Measurements from ENCODE around the gene PTPRN2. TPM values are rescaled to one million over a fixed set of nuclear protein-coding genes. Genes with fewer than 3 reads are reported as not detected.

The PTPRN2 gene
- total and polyA plus RNA-seq, 2 of the 13 experiments (the other 11 are each of a cell fraction or from before 2014, with no cell fraction given), result 2.5 to 24.2 TPM

DNA sequence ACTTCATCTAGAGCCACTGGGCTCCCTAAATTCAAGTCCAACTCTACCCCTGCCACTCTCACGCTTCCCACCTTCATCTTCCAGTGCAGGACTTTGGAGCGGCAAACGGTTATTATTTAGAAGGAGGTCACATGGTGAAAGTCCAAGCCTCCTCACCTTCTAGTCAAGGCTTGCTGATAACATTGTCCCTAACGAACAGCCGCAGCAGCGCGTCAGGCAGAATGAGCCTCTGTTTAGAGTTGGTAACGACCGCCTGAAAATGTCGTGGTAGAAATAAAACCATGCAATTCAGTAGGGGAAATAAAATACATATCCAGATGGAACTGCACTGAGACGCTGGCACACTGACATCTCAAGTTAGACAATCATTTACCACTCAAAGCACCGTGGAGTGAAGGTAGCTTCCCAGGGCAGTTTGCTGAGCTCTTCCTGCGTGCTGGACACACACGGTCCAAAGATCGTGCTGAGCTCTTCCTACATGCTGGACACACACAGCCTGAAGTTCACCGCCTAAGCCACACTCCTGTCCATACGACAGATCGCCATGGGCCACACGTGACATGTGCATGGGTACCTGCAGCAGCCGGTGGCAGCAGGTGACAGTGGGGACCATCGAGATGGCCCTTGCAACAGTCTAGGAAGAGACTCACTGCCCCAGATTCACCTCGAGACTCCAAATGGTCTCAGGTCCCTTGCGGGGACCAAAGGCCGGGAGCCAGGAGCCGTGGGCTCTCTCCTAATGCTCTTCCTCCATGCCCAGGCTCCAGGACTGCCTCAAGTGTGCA lies 323.5 kb downstream of the PTPRN2 start (continued):
- TF ChIP-seq NCOR1 (IDR thresholded peaks at IDR 0.05; ENCODE audit: borderline replicate concordance, low read length) (peak; percentile 80; the same call in 1 of the 2 replicates), YY1 (IDR thresholded peaks at IDR 0.05; ENCODE audit: insufficient read depth, insufficient replicate concordance, low read depth, low read length) (peak; percentile 30), KDM1A (CRISPR knock-in tag; IDR thresholded peaks at IDR 0.05) (0 out of 2 replicates have a peak, but pooled peaks have one; percentile 24), ZNF614 (CRISPR knock-in tag; IDR thresholded peaks at IDR 0.05; ENCODE audit: borderline replicate concordance) (peak; percentile 65; the same call in 1 of the 2 replicates), MBNL3 (CRISPR knock-in tag; conservative IDR thresholded peaks at IDR 0.05) (no peak), TBX2 (CRISPR knock-in tag; IDR thresholded peaks at IDR 0.05; ENCODE audit: borderline replicate concordance) (peak; percentile 68), GZF1 (CRISPR knock-in tag; IDR thresholded peaks at IDR 0.05) (no peak), RELA (CRISPR knock-in tag; IDR thresholded peaks at IDR 0.05) (no peak), FOXA1 (IDR thresholded peaks at IDR 0.05) (no peak), FOXA1 (CRISPR knock-in tag; IDR thresholded peaks at IDR 0.05) (0 out of 2 replicates have a peak, but pooled peaks have one; percentile 34), MTF2 (CRISPR knock-in tag; IDR thresholded peaks at IDR 0.05; ENCODE audit: borderline replicate concordance) (no peak), SMARCE1 (IDR thresholded peaks at IDR 0.05; ENCODE audit: borderline replicate concordance) (no peak), CEBPB (IDR thresholded peaks at IDR 0.05; ENCODE audit: borderline replicate concordance, low read depth, low read length) (no peak), NFYB (CRISPR knock-in tag; IDR thresholded peaks at IDR 0.05) (no peak), HDAC1 (CRISPR knock-in tag; IDR thresholded peaks at IDR 0.05) (peak; percentile 78), ZNF337 (CRISPR knock-in tag; IDR thresholded peaks at IDR 0.05; ENCODE audit: borderline replicate concordance, low read depth) (0 out of 2 replicates have a peak, but pooled peaks have one; percentile 38), RFX3 (CRISPR knock-in tag; IDR thresholded peaks at IDR 0.05) (no peak), ZNF24 (IDR thresholded peaks at IDR 0.05) (no peak), MBD4 (IDR thresholded peaks at IDR 0.05; ENCODE audit: borderline replicate concordance, low read length) (no peak), ZNF564 (CRISPR knock-in tag; IDR thresholded peaks at IDR 0.05) (no peak), RNF2 (conservative IDR thresholded peaks at IDR 0.05; ENCODE audit: low read depth) (no peak), NFATC3 (CRISPR knock-in tag; IDR thresholded peaks at IDR 0.05) (no peak), SNAI1 (CRISPR knock-in tag; IDR thresholded peaks at IDR 0.05; ENCODE audit: borderline replicate concordance) (no peak), SP140L (CRISPR knock-in tag; IDR thresholded peaks at IDR 0.05; ENCODE audit: borderline replicate concordance) (no peak), ZBTB1 (CRISPR knock-in tag; IDR thresholded peaks at IDR 0.05; ENCODE audit: borderline replicate concordance) (no peak)
- TF ChIP-seq, protein P1, sequence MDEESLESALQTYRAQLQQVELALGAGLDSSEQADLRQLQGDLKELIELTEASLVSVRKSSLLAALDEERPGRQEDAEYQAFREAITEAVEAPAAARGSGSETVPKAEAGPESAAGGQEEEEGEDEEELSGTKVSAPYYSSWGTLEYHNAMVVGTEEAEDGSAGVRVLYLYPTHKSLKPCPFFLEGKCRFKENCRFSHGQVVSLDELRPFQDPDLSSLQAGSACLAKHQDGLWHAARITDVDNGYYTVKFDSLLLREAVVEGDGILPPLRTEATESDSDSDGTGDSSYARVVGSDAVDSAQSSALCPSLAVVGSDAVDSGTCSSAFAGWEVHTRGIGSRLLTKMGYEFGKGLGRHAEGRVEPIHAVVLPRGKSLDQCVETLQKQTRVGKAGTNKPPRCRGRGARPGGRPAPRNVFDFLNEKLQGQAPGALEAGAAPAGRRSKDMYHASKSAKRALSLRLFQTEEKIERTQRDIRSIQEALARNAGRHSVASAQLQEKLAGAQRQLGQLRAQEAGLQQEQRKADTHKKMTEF (CRISPR knock-in tag; IDR thresholded peaks at IDR 0.05), result peak; percentile 56
- TF ChIP-seq, protein P2, sequence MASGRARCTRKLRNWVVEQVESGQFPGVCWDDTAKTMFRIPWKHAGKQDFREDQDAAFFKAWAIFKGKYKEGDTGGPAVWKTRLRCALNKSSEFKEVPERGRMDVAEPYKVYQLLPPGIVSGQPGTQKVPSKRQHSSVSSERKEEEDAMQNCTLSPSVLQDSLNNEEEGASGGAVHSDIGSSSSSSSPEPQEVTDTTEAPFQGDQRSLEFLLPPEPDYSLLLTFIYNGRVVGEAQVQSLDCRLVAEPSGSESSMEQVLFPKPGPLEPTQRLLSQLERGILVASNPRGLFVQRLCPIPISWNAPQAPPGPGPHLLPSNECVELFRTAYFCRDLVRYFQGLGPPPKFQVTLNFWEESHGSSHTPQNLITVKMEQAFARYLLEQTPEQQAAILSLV (CRISPR knock-in tag; IDR thresholded peaks at IDR 0.05; ENCODE audit: borderline replicate concordance), result peak; percentile 51; the same call in 1 of the 2 replicates
- TF ChIP-seq, protein P3, sequence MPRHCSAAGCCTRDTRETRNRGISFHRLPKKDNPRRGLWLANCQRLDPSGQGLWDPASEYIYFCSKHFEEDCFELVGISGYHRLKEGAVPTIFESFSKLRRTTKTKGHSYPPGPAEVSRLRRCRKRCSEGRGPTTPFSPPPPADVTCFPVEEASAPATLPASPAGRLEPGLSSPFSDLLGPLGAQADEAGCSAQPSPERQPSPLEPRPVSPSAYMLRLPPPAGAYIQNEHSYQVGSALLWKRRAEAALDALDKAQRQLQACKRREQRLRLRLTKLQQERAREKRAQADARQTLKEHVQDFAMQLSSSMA (CRISPR knock-in tag; IDR thresholded peaks at IDR 0.05), result peak; percentile 58; the same call in 1 of the 2 replicates
- TF ChIP-seq, protein P4, sequence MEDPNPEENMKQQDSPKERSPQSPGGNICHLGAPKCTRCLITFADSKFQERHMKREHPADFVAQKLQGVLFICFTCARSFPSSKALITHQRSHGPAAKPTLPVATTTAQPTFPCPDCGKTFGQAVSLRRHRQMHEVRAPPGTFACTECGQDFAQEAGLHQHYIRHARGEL (CRISPR knock-in tag; IDR thresholded peaks at IDR 0.05), result no peak
